Globus pallidus (tissue), 1 donor: ENCODE data around the gene ZNF438.

Experiments used
- DNase-seq: peaks from one replicate; pipeline ENCODE4 v3.0.0-alpha.2; 2015; ENCODE audit warnings: low spot score

ZNF438 gene

DNA sequence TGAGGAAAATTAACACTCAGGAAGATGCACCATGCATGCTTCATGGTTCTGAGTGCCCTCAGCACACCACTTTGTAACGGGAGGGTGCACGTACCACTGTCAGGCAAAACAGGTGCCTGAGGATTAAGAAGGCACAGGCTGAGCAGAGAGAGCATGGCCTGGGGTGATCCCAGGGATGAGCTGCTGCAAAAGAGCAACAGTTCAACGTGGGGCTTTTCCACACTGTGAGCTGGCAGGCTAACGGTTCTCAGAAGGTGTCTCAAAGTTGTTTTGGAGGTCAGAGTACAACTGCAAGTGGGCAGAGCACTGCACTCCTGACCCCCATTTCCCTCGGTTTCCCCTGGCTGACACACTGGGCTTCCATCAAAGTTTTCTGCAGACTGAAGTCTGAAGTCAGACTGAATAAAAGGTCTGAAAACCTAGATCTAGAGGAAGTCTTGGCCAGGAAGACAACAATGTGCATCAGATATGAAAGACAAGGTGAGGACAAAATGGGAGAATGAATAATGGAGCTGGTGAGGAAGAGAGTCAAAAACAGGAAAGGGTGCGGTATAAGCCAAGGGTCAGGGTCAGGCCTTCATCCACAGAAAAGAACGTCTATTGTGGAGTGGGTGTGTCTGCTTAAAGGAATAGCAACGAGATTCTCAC lies 20.5 kb downstream of the ZNF438 start:
- no peak for DNase-seq

- no peak for DNase-seq
Observed at GRCh38 chr10:31010062-31010461, 21.6 kb downstream of the ZNF438 start.

GRCh38 chr10:31005895-31006294 lies 25.8 kb downstream of the ZNF438 start:
- DNase-seq = no peak

DNA sequence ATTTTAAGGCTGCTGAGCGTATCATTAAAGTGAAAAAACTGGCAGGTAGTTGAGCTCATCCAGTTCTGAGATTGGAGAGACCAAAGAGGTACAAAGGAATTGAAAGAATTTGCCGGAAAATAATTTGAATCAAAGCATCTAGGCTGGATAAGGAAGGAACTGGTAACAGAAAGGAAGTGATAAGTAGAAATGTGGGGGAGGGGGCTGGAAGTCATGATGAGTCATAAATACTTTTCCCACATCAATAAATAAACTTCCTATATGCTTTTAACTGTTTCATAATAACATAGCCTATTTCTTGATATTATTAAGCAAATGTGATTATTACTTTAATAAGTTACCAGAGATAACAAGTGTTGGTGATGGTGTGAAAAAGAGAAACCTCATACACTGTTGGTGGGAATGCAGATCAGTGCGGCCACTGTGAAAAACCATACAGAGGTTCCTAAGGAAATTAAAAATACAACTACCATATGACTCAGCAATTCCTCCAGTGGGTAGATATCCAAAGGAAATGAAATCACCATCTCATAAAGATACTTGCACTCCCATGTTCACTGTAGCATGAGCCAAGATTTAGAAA lies 27.0 kb downstream of the ZNF438 start:
- DNase-seq = no peak

- DNase-seq = no peak
Observed at GRCh38 chr10:31001740-31002139, 29.9 kb downstream of the ZNF438 start.

GRCh38 chr10:31000867-31001266 lies 30.8 kb downstream of the ZNF438 start:
- DNase-seq = no peak

- no peak for DNase-seq
Observed at GRCh38 chr10:31000071-31000782, 31.4 kb downstream of the ZNF438 start.

DNA sequence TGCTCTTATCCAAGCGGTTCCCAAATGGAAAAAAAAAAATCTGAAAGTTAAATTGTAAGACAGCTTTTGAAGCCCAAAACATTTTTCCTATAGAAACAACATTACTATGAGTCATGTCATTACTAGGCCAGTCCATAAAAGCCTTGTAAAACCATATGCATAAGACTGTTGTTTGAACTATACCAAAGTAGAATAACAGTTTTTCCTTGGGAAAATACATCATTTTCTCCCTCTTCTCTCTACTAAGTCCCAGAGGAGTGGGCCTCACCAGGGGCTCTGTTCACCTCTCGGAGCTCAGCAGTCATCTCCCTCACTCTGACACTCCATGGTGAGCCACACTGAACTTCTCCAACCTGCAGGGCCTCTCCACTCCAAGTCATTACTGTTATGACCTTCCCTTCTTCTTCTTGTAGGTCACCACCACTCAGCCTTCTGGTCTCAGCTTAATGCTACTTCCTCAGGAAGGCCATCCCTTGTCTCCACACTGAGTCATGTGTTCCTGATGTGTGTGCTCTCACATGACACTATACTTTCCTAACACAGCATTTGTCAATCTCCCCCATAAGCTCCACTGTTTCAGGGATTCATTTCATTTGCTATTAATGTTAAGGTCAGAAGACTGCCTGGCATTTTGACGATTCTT lies 32.5 kb downstream of the ZNF438 start:
- DNase-seq = no peak

- no peak for DNase-seq
Observed at GRCh38 chr10:30997536-30998235, 34.0 kb downstream of the ZNF438 start.

DNA sequence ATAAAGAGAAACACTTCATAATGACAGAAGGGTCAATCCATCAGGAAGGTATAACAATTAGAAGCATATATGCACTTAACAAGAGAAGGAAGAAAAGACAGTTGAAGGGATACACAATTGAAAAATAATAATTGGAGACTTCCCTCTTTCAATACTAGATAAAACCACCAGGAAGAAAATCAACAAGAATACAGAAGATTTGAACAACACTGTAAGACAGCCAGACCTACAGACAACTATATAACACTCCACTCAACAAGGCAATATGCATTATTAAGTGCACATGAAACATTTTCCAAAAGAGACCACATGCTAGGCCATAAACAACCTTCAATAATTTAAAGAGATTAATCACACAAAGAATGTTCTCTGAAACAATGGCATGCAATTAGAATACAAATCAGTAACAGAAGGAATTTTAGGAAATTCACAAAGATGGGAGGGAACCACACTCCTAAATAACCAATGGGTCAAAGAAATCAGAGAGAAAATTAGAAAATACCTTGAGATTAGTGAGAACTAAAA lies 35.1 kb downstream of the ZNF438 start:
- no peak for DNase-seq

DNA sequence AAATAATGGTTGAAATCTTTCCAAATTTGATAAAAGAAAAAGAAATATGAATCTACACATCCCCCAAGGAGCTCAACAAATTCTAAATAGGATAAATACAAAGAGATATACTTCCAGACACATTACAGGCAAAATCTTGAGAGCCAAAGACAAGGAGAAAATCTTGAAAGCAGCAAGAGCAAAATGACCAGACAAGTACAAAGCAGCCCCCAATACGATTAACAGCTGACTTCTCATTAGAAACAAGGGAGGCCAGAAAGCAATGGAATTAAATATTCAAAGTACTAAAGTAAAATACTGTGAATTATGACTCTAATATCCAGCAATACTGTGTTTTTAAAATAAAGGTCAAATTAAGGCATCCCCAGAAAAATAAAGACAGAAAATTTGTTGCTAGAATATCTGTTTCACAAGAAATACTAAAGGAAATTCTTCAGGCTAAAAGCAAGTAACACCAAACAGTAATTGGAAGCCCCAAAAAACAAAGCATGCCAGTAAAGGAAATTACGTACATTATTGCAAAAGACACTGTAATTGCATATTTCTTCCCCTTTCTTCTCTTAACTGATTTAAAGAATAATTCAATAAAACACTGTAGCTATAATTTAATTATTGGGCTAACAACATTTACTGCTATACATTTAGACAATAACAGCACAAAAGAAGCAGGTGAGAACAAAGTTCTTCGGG lies 36.4 kb downstream of the ZNF438 start:
- DNase-seq = no peak

DNA sequence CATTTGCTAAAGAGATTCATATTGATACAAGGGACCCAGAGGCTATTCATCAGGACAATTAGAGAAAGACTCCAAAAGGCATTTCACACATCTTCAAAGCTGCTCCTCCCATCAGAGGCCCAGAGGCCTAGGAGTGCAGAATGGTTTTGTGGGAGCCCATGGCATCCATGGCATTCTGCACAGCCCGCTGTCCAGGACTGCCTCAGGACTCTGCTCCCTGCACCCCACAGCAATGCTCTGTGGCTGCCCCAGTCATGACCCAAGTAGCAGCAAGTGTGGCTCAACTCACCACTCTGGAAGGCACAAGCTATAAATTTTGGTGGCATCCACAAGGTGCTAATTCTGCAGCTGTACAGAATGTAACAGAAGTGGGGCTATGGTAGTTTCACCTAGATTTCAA lies 38.5 kb downstream of the ZNF438 start:
- no peak for DNase-seq

DNA sequence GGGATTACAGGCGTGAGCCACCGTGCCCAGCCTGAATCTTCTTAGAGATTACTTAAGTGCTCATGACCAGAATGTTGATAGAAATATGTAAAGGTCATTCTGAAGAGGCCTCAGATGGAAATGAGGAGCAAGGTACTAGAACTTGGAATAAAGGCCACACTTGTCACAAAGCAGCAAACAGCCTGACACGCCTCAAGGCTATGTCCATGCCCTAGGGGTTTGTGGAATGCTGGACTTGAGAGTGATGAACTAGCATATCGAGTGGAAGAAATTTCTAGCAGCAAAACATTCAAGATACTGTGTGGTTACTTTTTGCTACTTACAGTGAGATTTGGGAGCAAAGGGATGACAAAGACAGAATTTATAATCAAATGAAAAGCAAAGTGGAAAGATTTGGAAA lies 39.0 kb downstream of the ZNF438 start:
- DNase-seq = no peak

DNA sequence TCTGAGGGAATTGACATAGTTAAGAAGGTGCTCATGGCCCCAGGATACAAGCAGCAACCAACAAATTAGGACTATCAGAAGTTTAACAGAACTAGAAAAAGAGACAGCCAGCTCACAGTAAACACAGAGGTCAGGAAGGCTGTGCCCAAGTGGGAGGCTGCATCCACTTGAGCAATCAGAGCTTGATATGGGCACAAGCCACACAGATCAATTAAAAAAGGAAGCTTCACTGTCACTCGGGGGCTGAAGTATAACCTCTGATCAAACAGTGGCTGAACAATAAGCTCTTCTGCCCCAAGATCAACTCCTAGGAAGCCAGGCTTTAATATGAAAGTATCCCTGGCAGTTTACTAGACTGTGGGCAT lies 40.0 kb downstream of the ZNF438 start:
- DNase-seq = no peak

GRCh38 chr10:30990971-30991646 lies 40.6 kb downstream of the ZNF438 start:
- no peak for DNase-seq

DNA sequence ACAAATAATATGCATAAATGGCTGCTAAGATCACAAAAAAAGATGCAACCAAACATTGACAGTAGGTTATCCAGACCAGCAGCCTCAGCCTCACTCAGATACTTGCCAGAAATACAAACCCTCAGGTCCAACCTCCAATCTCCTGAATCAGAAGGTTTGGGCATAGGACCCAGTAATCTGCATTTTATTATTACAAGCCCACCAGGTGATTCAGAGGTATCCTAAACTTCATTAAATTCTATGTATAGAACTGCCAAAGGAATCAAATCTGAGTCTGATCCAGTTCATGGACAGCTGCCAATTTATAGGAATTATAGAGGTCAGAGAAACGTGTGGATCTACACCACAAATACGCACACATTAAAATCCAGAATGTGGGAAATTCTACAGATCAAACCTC lies 41.3 kb downstream of the ZNF438 start:
- DNase-seq = no peak

DNA sequence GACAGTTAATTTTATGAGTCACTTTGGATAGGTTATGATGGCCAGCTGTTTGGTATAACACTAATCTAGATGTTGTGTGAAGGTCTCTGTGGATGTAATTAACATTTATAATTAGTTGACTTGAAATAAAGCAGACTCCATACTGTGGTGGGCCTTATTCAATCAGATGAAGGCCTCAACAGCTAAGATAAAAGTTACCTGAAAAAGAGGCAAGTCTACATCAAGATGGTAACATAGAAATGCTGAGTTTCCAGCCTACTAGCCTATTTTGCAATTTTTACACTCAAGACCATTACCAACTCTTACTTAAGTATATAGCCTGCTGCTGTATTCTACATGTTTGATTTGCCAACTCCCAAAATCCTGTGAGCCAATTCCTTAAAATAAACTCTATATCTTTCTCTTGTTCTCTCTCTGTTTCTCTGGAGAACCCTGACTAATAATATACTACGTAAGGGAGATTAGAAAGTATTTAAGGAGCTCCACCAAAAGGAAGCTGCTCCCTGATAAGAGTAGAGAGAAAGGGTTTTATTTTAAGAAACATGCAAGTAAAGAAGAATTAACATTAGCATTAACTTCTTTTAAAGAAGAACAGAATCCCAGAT lies 42.7 kb downstream of the ZNF438 start:
- no peak for DNase-seq

GRCh38 chr10:30987463-30987862 lies 44.2 kb downstream of the ZNF438 start:
- no peak for DNase-seq

DNA sequence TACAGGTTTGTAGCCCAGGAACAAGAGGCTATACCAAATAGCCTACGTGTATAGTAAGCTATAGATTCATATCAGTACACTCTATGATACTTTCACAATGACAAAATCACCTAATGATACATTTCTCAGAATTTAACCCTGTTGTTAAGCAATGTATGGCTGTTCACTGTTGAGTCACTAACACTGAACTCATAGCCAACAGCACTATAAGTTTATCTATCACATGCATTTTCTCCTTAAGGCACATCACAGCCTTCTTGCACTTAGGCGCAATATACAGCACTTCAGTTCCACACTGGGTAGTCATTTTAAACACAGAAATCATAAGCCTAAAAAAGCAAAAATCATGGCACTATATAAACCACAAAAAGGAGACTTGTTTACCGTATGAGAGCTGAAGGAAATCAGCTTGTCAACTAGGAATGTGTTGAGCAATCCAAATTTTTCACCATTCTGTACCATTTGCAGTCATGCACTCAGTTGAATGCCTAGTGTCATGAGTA lies 45.6 kb downstream of the ZNF438 start:
- no peak for DNase-seq

GRCh38 chr10:30985512-30985911 lies 46.2 kb downstream of the ZNF438 start:
- DNase-seq = no peak
